BLaER1 (cell line): Measurements from ENCODE around the gene NMNAT2.

ENCODE experiments used
- H3K27ac ChIP-seq: shearing (Covaris generic); formaldehyde crosslinking; 2 replicates; pipeline ENCODE4 v1.8.1; 2022
- H3K27me3 ChIP-seq: shearing (Covaris generic); formaldehyde crosslinking; 2 replicates; pipeline ENCODE4 v1.8.1; 2022
- H3K36me3 ChIP-seq: shearing (Covaris generic); formaldehyde crosslinking; 2 replicates; pipeline ENCODE4 v1.8.1; 2022
- H3K4me1 ChIP-seq: shearing (Covaris generic); formaldehyde crosslinking; 2 replicates; pipeline ENCODE4 v1.8.1; 2022
- H3K4me2 ChIP-seq: shearing (Covaris generic); formaldehyde crosslinking; 2 replicates; pipeline ENCODE4 v1.8.1; 2022
- H3K4me3 ChIP-seq: shearing (Covaris generic); formaldehyde crosslinking; 2 replicates; pipeline ENCODE4 v1.8.1; 2022
- H3K9ac ChIP-seq: shearing (Covaris generic); formaldehyde crosslinking; 2 replicates; pipeline ENCODE4 v1.8.1; 2022
- H3K9me3 ChIP-seq: shearing (Covaris generic); formaldehyde crosslinking; 2 replicates; pipeline ENCODE4 v1.8.1; 2022
- H4K20me1 ChIP-seq: shearing (Covaris generic); formaldehyde crosslinking; 2 replicates; pipeline ENCODE4 v1.8.1; 2022
- Cebpa-rat ChIP-seq: shearing (Covaris generic); IDR thresholded peaks from 2 replicates; pipeline ENCODE4 v1.8.1; 2022

The NMNAT2 gene

GRCh38 chr1:183417772-183418491 lies at the start of gene NMNAT2:
NMNAT2 (minus strand) TSS chr1:183418380; CDS start chr1:183418267, 113 bp downstream.
- Histone ChIP-seq H3K36me3 (no peaks in the 10 kb centered on the region), H3K9me3 (peaks cover 19% of the 10 kb centered on the region), H3K27me3 (no peaks in the 10 kb centered on the region), H3K9ac (no peak within 1 kb of the TSS), H4K20me1 (no peaks in the 10 kb centered on the region), H3K4me3 (no peak within 1 kb of the TSS), H3K4me1 (no peaks in the 10 kb centered on the region), H3K27ac (no peak within 1 kb of the TSS), H3K4me2 (no peak within 1 kb of the TSS)
- no peak for TF ChIP-seq Cebpa-rat

DNA sequence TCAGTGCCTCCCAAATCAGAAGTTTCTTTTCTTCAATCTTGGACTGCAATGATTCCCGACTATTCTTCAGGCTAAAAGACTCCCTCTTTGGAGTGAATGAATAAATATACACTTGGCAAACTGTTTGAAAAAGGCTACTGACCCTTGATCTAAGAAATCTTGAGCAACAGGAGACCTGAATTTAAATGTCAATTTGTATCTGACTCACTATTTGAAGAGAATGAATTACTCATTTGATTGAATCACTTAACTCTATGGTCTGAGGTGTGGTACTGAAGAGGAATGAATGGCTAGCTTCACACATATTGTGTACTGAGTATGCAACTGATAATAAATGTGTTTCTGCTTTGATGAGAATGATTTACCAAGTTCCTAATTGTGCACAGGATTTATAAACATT lies 49.5 kb upstream of the NMNAT2 start:
- Histone ChIP-seq H3K4me3 (no peak overlapping the region), H4K20me1 (peaks cover 1% of the 10 kb centered on the region; the same call in 1 of the 2 replicates), H3K4me2 (no peak overlapping the region), H3K36me3 (no peaks in the 10 kb centered on the region), H3K4me1 (peaks cover 11% of the 10 kb centered on the region), H3K27me3 (no peaks in the 10 kb centered on the region), H3K27ac (no peak overlapping the region), H3K9me3 (no peaks in the 10 kb centered on the region), H3K9ac (no peak overlapping the region)
- TF ChIP-seq Cebpa-rat = no peak

DNA sequence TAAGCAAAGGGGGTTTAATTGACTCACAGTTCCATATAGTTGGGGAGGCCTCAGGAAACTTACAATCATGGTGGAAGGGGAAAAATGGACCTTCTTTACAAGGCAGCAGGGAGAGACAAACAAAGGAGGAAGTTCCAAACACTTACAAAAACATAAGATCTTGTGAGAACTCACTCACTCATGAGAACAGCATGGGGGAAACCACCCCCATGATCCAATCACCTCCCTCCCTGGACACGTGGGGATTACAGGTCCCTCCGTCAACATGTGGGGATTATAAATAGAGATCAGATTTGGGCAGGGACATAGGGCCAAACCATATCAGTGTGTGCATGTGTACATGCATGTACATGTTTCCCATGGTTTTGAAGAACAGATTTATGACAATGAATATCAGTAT lies 48.6 kb upstream of the NMNAT2 start:
- Histone ChIP-seq H3K27ac (no peak overlapping the region), H4K20me1 (no peaks in the 10 kb centered on the region), H3K4me1 (peaks cover 11% of the 10 kb centered on the region), H3K4me3 (no peak overlapping the region), H3K36me3 (no peaks in the 10 kb centered on the region), H3K27me3 (no peaks in the 10 kb centered on the region), H3K9ac (no peak overlapping the region), H3K9me3 (no peaks in the 10 kb centered on the region), H3K4me2 (no peak overlapping the region)
- TF ChIP-seq Cebpa-rat = no peak

GRCh38 chr1:183463566-183463965 lies 45.4 kb upstream of the NMNAT2 start:
- Histone ChIP-seq H3K9me3 (no peaks in the 10 kb centered on the region), H3K27ac (no peak overlapping the region), H3K4me1 (no peaks in the 10 kb centered on the region), H3K9ac (no peak overlapping the region), H3K4me3 (no peak overlapping the region), H3K27me3 (no peaks in the 10 kb centered on the region), H3K36me3 (no peaks in the 10 kb centered on the region), H3K4me2 (no peak overlapping the region), H4K20me1 (no peaks in the 10 kb centered on the region)
- no peak for TF ChIP-seq Cebpa-rat

DNA sequence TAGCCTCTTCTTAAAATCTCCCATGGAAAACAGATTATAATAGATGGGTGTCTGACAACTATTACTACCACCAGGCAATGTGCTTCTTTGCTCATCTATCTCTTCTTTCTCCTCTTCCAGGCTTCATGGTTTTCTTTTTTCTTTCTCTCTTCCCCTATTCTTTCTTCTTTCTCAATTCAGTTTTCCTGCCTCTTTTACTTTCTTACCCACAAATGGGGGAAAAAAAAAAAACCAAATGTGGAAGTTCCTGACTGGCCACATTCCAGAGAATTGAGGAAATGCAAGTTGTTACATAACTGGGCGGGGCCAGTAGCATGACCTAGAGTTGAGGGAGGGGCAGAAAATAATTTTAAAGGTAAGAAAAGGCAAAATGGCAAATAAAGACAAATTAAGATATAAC lies 43.2 kb upstream of the NMNAT2 start:
- H4K20me1 ChIP-seq = no peaks in the 10 kb centered on the region
- no peaks in the 10 kb centered on the region for H3K27me3 ChIP-seq
- TF ChIP-seq Cebpa-rat = no peak
- H3K4me2 ChIP-seq = no peak overlapping the region
- H3K36me3 ChIP-seq = no peaks in the 10 kb centered on the region
- H3K9me3 ChIP-seq = no peaks in the 10 kb centered on the region
- no peak overlapping the region for H3K27ac ChIP-seq
- no peak overlapping the region for H3K9ac ChIP-seq
- no peaks in the 10 kb centered on the region for H3K4me1 ChIP-seq
- no peak overlapping the region for H3K4me3 ChIP-seq

DNA sequence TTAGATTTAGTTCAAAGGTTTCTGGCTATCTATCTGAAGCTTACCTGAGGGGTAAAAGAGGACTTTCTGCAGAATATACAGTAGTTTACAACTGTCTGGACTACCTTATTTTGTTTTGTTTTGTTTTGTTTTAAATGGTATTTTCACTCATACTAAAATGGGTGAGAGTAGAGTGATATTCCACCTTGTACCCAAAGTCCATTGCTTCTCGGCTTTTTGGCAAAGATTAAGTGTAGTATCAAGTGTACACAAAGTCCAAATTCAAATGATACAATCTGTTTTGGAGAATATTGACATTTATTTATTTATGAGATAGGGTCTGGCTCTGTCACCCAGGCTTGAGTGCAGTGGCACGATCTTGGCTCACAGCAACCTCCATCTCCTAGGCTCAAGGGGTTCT lies 42.4 kb upstream of the NMNAT2 start:
- no peak for TF ChIP-seq Cebpa-rat
- Histone ChIP-seq H3K4me1 (no peaks in the 10 kb centered on the region), H3K27me3 (no peaks in the 10 kb centered on the region), H3K9ac (no peak overlapping the region), H4K20me1 (no peaks in the 10 kb centered on the region), H3K4me3 (no peak overlapping the region), H3K36me3 (no peaks in the 10 kb centered on the region), H3K27ac (no peak overlapping the region), H3K4me2 (no peak overlapping the region), H3K9me3 (no peaks in the 10 kb centered on the region)

DNA sequence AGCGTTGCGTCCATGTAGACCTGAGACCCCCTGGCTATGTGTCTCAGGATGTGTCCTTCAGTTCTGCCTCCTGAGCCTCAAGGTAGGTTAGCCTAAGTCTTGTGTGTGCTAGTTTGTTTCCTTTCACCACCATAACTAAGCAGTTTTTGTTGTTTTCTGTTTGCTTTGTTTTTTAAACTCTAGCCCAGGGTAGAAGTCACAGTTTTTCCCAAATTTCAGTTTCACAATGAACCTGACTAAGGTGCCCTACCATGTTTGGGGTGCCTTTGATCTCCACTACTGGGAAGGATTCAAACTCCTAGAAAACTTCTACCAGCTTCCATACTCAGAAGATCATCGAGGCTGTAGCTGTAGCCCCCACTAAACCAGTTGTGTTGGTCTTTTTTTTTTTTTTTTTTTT lies 39.3 kb upstream of the NMNAT2 start:
- Histone ChIP-seq H3K4me2 (no peak overlapping the region), H3K4me3 (no peak overlapping the region), H3K9me3 (no peaks in the 10 kb centered on the region), H3K4me1 (no peaks in the 10 kb centered on the region), H4K20me1 (no peaks in the 10 kb centered on the region), H3K27me3 (no peaks in the 10 kb centered on the region), H3K9ac (no peak overlapping the region), H3K36me3 (no peaks in the 10 kb centered on the region), H3K27ac (no peak overlapping the region)
- TF ChIP-seq Cebpa-rat = no peak

DNA sequence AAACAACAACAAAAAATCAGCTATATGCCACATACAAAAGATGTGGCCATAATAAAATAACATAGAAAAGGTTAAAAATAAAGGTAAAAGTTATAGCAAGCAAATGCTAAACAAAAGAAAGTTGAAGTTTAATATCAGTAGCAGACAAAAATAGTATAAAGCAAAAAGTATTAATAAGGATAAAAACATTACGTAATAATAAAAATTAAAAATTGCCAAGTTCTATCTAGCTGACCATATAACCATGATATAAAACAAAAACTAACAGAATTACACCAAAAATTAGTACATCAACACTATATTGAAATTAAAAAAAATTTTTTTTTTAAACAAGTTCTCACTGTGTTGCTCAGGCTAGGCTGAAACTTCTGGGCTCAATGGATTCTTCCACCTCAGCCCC lies 38.6 kb upstream of the NMNAT2 start:
- Histone ChIP-seq H3K27me3 (no peaks in the 10 kb centered on the region), H3K4me3 (no peak overlapping the region), H4K20me1 (no peaks in the 10 kb centered on the region), H3K4me2 (no peak overlapping the region), H3K36me3 (no peaks in the 10 kb centered on the region), H3K27ac (no peak overlapping the region), H3K4me1 (no peaks in the 10 kb centered on the region), H3K9me3 (no peaks in the 10 kb centered on the region), H3K9ac (no peak overlapping the region)
- no peak for TF ChIP-seq Cebpa-rat

GRCh38 chr1:183454377-183454776 lies 36.2 kb upstream of the NMNAT2 start:
- no peak for TF ChIP-seq Cebpa-rat
- Histone ChIP-seq H3K4me2 (no peak overlapping the region), H3K9ac (no peak overlapping the region), H3K4me1 (no peaks in the 10 kb centered on the region; the same call in 1 of the 2 replicates), H3K27ac (no peak overlapping the region), H3K4me3 (no peak overlapping the region), H3K9me3 (no peaks in the 10 kb centered on the region), H3K27me3 (no peaks in the 10 kb centered on the region), H3K36me3 (no peaks in the 10 kb centered on the region), H4K20me1 (no peaks in the 10 kb centered on the region)

GRCh38 chr1:183450093-183450492 lies 31.9 kb upstream of the NMNAT2 start:
- no peak overlapping the region for H3K4me2 ChIP-seq
- no peak overlapping the region for H3K4me3 ChIP-seq
- H3K9ac ChIP-seq = no peak overlapping the region
- no peaks in the 10 kb centered on the region for H3K27me3 ChIP-seq
- no peaks in the 10 kb centered on the region for H3K36me3 ChIP-seq
- no peaks in the 10 kb centered on the region; the same call in 1 of the 2 replicates for H3K4me1 ChIP-seq
- no peak overlapping the region for H3K27ac ChIP-seq
- H4K20me1 ChIP-seq = no peaks in the 10 kb centered on the region
- no peak for TF ChIP-seq Cebpa-rat
- H3K9me3 ChIP-seq = no peaks in the 10 kb centered on the region
